Type B pancreatic cell (in vitro differentiated cells): ENCODE data around the gene HIVEP3. TPM values are rescaled to one million over a fixed set of nuclear protein-coding genes. Genes with fewer than 3 reads are reported as not detected.

ENCODE experiments used
- DNase-seq: peaks from one replicate; pipeline ENCODE4 v3.0.0; 2021; ENCODE audit warnings: mixed read lengths; ENCODE audit not compliant: unreplicated experiment; ENCODE audit errors: extremely low spot score
- H3K27ac Mint-ChIP-seq: 2 replicates; pipeline ENCODE4 v1.8.0; 2021; ENCODE audit warnings: mild to moderate bottlenecking, mixed read lengths
- H3K27me3 Mint-ChIP-seq: 2 replicates; pipeline ENCODE4 v1.8.0; 2021; ENCODE audit warnings: mixed read lengths
- H3K36me3 Mint-ChIP-seq: 2 replicates; pipeline ENCODE4 v1.8.0; 2021; ENCODE audit warnings: mixed read lengths
- H3K4me1 Mint-ChIP-seq: one replicate; pipeline ENCODE4 v1.8.0; 2021; ENCODE audit warnings: mixed read lengths; ENCODE audit not compliant: unreplicated experiment
- H3K4me3 Mint-ChIP-seq: 2 replicates; pipeline ENCODE4 v1.8.0; 2021; ENCODE audit warnings: mild to moderate bottlenecking, mixed read lengths
- H3K9me3 Mint-ChIP-seq: 2 replicates; pipeline ENCODE4 v1.8.0; 2021; ENCODE audit warnings: mixed read lengths
- total RNA-seq: library from RNA; stranded (reverse); gene quantifications from 2 replicates; pipeline ENCODE4 v1.2.1, GENCODE V29; 2021; ENCODE audit warnings: low replicate concordance
- TF ChIP-seq, protein P1 (sequence below): fragments of 200-600 bp; sonication (generic); conservative IDR thresholded peaks from 2 replicates; pipeline ENCODE4 v1.5.0; 2021; ENCODE audit warnings: antibody characterized with exemption, mild to moderate bottlenecking

Gene HIVEP3
- total RNA-seq, 1 donor from 2014 or later: 9.2 TPM

DNA sequence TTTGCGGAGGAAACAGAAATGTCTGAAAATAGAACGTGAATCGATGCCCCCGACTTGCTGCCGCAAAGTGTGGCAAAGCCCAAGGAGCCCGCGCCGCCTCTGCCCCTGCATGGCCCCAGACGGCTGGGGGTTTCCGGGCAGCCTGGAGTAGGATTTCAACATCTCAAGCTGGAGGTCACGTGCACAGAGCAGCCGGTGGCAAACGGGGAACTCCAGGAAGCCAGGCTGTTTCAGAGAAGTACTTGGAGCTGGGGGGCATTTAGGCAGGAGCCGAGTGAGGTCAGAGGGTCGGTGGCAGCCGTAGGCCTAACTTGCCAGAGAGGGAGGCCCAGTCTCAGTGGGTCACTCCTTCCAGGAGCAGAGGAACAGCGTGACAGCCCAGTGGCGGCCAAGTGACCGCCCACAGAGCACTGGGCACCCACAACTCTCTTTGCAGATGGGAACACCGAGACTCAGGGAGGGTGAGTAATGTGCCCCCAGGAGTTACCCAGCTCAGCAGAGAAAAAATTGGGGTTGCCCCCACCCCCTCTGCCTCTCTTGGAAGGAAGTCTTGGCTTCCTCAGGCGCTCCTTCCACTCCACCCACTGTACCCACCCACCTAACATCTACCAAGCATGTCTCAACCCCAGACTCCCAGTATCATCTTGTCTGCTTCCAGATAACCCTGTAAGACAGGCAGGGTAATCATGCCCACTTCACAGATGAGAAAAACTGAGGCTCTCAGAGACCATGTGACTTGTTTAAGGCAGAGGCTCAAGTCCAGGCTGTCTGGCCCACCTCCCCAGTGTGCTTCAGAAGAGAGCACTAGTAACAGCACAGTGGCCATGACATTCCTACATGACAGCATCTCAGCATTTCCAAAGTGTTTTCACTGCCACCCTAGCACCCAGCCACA, 179.4 kb downstream of the HIVEP3 start:
- TF ChIP-seq, protein P1, sequence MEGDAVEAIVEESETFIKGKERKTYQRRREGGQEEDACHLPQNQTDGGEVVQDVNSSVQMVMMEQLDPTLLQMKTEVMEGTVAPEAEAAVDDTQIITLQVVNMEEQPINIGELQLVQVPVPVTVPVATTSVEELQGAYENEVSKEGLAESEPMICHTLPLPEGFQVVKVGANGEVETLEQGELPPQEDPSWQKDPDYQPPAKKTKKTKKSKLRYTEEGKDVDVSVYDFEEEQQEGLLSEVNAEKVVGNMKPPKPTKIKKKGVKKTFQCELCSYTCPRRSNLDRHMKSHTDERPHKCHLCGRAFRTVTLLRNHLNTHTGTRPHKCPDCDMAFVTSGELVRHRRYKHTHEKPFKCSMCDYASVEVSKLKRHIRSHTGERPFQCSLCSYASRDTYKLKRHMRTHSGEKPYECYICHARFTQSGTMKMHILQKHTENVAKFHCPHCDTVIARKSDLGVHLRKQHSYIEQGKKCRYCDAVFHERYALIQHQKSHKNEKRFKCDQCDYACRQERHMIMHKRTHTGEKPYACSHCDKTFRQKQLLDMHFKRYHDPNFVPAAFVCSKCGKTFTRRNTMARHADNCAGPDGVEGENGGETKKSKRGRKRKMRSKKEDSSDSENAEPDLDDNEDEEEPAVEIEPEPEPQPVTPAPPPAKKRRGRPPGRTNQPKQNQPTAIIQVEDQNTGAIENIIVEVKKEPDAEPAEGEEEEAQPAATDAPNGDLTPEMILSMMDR: no peak
- no peaks in the 10 kb centered on the region for H3K36me3 Mint-ChIP-seq
- no peak overlapping the region for H3K4me3 Mint-ChIP-seq
- H3K27ac Mint-ChIP-seq: no peak overlapping the region
- no peak for DNase-seq
- H3K4me1 Mint-ChIP-seq: peaks cover 27% of the 10 kb centered on the region
- H3K27me3 Mint-ChIP-seq: peaks cover 10% of the 10 kb centered on the region
- no peaks in the 10 kb centered on the region for H3K9me3 Mint-ChIP-seq

DNA sequence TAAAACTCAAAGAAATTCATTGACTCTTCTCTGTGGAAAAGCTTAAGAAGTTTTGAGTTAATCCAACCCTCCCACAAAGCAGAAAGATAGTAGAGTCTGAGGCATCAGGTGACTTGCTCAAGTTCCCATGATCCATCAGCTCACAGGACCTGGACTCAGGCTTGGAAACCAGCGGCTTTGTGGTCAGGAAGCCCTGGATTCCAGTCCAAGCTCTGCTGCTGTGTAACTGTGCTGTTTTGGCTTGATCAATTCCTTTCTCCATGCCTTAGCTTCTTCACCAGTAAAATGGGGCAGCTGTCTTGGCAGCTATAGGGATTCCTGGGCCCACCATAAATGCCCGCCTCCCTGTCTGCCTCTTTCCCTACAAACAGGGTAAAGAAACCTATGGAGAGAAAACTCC, 180.2 kb downstream of the HIVEP3 start:
- Mint-ChIP-seq H3K27me3 (peaks cover 12% of the 10 kb centered on the region), H3K36me3 (no peaks in the 10 kb centered on the region), H3K9me3 (no peaks in the 10 kb centered on the region), H3K4me3 (no peak overlapping the region), H3K27ac (no peak overlapping the region), H3K4me1 (peaks cover 28% of the 10 kb centered on the region)
- no peak for DNase-seq
- TF ChIP-seq, protein P1: no peak

DNA sequence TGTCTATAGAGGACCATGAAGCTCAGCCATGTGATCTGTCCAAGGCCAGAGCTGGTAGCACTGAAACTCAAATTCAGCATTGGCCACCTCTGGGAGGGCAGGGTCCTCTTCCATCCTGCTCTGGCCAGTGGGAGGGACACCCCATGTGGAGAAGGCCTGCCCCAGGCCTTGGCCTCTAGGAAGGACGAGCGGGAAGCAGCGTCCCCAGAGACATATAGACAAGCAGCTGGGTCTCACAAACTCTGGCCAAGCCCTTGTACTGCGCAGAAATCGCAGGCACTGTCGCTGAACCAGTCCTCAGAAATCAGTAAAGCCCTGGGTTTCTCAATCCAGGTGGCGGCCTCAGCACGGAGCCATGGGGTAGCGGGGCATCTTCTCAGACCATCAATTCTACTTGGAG, 180.7 kb downstream of the HIVEP3 start:
- Mint-ChIP-seq H3K9me3 (no peaks in the 10 kb centered on the region), H3K27ac (no peak overlapping the region)
- TF ChIP-seq, protein P1: no peak

DNA sequence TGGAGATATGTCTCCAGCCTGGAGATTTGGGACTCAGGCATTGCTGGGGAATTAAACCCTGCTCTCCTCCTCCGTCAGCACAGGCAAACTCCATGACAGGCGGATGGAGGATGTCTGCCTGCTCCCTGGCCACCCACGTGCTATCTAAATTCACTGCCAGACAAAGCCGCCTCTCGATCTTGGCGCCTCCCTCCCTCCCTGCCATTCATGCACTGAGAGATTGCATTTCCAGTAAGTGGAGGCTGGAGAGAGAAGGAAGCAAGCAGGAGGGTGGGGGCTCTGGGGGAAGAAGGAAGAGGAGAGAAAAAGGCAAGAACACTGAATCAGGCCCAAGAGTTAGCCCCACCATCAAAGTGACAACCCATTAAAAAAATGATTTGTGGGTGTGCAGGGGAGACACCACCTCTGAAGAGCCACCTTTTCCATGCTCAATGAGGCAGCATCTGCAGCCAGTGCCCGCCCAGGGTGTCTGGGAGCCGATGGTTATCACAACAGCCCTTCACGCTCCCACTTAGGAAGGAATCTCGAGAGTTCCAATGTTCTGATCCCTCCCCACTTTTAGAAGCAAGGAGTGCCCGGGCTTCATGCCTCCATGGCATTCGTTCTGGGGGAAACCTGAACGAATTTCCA, 183.0 kb downstream of the HIVEP3 start:
- peaks cover 13% of the 10 kb centered on the region for H3K27me3 Mint-ChIP-seq
- DNase-seq: no peak
- no peaks in the 10 kb centered on the region for H3K9me3 Mint-ChIP-seq
- no peaks in the 10 kb centered on the region for H3K36me3 Mint-ChIP-seq
- no peak overlapping the region for H3K27ac Mint-ChIP-seq
- H3K4me3 Mint-ChIP-seq: no peak overlapping the region
- TF ChIP-seq, protein P1: no peak
- H3K4me1 Mint-ChIP-seq: peaks cover 23% of the 10 kb centered on the region

More for the DNA sequence above, 180.7 kb downstream of the HIVEP3 start:
- peaks cover 12% of the 10 kb centered on the region for H3K27me3 Mint-ChIP-seq
- DNase-seq: no peak
- H3K4me1 Mint-ChIP-seq: peaks cover 28% of the 10 kb centered on the region
- H3K36me3 Mint-ChIP-seq: no peaks in the 10 kb centered on the region
- H3K4me3 Mint-ChIP-seq: no peak overlapping the region

DNA sequence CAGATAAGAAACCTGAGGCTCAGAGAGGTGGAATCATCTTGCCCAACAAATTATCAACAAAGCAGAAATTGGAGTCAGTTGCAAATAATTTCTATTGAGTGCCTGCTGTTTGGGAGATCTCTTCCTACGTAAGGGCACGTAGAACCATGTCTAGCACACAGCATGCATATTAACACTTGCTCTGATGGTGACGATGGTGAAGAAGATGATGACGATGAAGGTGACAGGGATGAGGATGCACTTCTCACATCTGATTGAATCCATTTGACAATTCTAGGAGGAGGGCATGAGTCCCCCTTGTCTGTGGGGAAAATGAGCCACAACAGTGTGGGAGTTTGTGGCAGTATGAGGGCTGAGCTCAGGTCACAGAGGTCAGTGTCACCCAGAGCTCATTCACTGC, 183.6 kb downstream of the HIVEP3 start:
- no peak for DNase-seq
- TF ChIP-seq, protein P1: no peak
- Mint-ChIP-seq H3K9me3 (no peaks in the 10 kb centered on the region), H3K4me3 (no peak overlapping the region), H3K27ac (no peak overlapping the region), H3K36me3 (no peaks in the 10 kb centered on the region), H3K27me3 (peaks cover 13% of the 10 kb centered on the region), H3K4me1 (peaks cover 23% of the 10 kb centered on the region)
